ENCODE measurements around the gene CDK4.

The CDK4 gene

DNA sequence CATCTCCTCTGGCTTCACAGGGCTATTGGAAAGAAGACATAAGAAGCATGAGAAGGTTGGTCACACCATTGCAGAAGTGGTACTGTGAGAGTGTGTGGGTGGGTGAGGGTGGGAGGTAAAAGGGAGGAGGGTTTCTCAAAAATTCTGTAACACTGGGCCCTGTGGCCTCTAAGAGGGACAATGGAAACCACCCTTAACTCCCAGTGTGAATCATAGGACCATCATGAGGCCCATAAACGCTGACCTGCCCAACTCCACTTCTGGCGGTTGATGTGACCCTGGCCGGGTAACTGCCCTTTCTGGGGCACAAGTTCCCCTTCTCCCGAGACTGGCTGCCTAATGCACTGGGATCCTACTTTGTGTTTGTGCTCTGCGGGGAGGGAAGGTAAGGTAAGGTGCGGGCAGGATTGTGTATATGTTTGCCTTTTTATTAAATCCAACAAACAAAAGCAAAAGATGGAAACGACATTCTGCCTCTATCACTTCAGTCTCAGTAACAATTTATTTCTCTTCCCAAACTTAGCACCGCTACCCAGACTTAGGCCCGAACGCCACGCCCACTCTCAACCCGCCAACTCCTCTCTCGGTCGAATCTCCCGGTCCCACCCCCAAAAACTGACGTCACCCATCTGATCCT, 19.2 kb upstream of the CDK4 start:
- peak; percentile 92 for DNase-seq

DNA sequence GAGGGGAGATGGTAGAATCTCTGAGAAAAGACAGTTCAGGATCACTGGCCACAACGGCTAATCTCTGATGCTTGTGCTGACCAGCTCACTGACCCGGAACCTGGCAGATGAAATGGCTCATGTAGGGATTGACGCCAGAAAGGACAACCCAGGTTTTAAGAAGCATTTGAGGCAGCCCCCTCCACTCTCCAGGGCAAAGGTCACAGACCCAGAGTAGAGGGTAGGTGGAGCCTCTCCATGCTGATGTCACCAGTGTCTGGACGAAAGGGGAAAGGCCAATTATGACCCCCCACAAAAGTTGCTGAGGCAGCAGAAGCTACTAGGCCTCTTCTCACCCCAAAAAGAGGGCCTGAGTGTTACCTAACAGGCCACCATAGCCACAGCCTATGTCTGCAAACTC, 18.6 kb upstream of the CDK4 start:
- DNase-seq: no peak

DNA sequence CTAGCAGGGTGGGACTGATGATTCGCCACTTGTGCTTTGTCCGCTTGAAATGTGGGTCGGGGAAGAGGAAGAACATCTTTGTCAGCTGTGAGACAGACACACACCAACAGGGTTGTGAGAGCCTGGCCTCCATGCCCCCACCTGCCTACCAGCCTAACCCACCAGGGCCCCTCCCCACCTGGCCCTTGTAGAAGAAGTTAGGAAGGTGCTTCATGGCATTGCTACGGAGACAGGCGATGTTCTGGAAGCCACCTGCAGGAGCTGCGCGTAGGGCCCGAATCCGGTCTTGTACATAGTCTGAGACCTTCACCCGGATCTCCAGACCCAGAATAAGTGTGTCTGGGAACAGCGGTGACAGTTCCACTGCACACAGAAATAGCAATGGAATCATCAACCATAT, 17.5 kb upstream of the CDK4 start:
- DNase-seq: no peak

- DNase-seq: no peak
Observed at GRCh38 chr12:57767876-57768275, 15.8 kb upstream of the CDK4 start.

DNA sequence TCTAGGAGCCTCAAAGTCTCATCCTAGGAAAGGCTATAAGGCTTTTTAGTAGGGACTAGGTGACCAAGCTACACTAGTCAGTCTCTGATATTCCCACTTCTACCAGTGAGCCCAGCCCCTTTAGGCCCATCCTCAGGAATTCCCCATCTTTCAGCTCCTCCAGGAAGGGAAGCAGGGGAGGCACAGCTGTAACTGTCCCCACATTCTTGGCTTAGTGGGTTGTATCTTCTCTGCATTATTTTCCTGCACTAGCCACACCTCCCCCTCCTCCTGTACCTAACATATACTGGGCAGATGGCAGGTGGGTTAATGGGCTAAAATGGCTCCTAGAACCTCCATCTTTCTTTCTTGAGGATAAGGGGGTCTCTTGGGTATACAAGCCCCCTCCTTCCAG, 15.2 kb upstream of the CDK4 start:
- no peak for DNase-seq

- peak; percentile 44 for DNase-seq
Observed at GRCh38 chr12:57766464-57767304, 14.6 kb upstream of the CDK4 start, which contains the start of gene CYP27B1. CYP27B1 (minus strand) TSS chr12:57767078; CDS start chr12:57767041, 37 bp downstream.

DNA sequence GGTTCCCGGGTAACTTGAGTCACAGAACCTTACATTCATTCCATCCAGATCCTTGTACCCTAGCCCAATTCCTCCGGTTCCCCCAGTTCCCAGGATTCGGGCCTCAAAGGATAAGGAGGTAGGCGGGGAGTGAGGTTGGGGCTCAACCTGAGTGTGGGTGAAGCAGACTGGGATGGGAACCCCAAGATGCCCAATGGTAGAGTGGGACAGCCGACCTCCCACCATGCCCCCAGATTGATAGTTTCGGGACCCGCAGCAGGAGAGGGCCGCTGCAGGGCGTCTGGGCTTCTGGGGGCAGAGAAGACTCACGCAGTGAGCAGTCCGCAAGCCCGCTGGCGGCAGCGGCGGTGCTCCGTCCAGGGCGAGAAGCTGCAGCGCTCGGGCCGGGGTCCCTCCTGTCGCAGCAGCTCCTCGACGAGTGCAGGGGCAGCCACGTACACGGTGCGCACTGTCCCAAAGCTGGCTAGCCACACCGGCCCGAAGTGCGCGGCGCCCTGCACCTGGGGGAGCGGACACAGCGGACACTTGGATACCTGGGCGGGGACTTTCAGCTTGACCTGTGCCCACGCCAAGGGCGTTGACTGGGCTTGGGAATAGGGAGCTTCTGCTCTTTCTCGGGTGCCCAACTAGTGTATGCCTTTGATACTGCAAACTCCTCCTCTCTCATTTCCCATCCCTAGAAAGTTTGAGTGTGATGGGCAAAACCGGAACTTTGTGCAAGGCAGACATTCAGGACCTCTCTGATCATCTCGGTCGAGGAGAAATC, 13.8 kb upstream of the CDK4 start:
- no peak for DNase-seq

DNA sequence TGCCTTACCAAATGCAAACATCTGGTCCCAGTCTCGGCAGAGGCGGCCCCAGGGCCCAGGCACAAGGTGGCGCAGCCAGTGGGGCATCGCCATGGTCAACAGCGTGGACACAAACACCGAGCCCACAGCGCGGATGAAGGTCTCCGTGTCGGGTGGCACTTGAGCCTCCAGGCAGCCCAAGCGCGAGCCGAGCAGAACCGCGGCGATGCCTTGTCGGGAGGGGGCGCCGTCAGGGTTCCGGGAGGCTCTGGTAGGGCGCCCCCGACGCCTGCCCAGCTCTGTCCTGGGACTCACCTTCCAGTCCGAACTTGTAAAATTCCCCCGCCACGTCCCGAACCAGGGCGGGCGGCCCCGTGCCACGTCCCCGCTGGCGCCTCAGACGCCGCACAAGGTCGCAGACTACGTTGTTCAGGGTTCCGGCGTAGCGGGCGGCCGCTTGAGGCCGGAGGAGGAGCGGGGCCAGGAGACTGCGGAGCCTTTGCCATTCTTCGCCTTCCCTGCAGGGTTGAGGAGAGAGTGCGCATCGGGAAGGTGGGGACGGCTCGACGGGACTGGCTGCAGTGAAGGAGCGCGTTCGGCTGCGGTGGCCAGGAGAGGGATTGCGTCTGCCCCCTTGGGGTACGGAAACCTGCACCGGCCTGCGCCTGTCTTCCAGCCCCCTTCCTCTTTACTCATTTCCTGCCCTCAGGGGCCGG, 13.0 kb upstream of the CDK4 start:
- DNase-seq: no peak

- DNase-seq: no peak
Observed at GRCh38 chr12:57764662-57765002, 12.5 kb upstream of the CDK4 start.

- DNase-seq: no peak
Observed at GRCh38 chr12:57763881-57764661, 12.0 kb upstream of the CDK4 start.

DNA sequence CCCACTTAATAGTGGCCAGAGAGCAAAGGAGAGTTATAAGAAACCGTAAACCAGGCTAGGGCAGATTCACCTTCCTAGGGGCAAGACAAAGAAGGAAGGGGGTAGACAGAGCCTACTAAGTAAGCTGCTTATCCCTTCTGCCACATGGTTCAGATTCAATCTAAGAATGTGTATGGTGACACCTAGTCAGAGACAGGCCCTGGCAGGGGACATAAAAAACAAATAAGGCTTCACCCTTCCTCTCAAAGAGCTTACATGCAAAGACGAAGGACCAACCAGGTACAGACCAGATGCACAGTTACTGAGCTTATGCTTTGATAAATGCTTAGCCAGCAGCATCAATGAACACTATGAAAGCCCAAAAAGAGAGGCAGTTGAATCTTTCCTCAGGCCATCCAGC, 10.4 kb upstream of the CDK4 start:
- no peak for DNase-seq

GRCh38 chr12:57761391-57761998, 9.4 kb upstream of the CDK4 start:
- no peak for DNase-seq

DNA sequence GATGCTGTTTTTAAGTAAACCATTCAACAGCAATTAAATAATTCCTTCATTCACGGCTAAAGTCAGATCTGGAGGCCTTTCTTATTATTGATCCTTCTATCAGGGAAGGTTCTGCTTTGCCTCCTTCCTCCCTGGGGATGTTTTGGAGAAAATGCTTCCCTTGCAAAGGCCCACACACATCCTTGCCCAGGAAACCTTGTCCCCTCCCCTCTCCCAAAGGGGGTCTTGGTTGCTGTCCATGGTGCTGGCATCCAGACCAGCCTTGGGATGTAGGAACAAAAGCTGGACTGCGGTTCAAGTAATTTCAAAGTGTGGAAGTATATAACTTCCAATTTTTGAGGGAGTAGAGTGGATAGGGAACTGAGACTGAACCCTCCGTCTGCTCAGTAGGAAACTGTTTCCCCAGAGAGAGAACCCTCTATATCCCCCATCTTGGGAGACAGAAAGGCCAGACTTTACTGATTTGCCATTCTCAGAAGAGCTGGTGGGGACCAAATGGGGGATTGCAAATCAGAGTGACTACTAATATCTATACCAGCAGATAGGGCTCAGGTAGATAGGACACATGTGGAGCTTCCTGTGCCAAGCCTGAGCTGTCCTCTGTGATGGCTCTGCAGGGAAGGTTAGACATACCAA, 8.4 kb upstream of the CDK4 start:
- DNase-seq: no peak

DNA sequence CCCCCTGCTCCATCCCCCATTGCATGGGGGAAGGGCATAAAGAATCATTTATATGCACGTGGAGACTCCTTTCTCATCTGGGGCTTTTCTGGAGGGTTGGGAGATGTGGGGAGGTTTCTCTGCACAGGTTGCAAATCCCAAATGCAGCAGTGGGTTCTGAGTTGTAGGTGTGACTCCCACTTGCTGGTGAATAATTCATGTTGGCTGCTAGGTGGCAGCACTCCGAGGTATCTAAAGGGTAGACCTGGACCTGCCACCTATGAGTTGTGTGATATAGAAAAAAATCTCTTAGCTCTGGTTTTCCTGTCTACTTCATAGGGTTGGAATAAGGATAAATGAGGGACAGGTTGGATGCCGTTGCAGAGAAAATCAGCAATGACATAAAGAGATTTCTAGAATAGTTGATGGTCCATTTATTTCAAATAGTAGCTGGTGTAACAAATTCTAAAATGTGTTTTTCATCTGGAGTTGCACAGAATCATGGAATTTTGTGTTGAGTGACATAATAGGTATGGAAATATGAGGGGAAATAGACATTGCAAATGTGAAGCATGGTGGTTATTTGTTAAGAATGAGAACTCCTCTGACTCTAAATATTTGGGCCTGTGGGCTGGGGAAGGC, 7.4 kb upstream of the CDK4 start:
- no peak for DNase-seq

DNA sequence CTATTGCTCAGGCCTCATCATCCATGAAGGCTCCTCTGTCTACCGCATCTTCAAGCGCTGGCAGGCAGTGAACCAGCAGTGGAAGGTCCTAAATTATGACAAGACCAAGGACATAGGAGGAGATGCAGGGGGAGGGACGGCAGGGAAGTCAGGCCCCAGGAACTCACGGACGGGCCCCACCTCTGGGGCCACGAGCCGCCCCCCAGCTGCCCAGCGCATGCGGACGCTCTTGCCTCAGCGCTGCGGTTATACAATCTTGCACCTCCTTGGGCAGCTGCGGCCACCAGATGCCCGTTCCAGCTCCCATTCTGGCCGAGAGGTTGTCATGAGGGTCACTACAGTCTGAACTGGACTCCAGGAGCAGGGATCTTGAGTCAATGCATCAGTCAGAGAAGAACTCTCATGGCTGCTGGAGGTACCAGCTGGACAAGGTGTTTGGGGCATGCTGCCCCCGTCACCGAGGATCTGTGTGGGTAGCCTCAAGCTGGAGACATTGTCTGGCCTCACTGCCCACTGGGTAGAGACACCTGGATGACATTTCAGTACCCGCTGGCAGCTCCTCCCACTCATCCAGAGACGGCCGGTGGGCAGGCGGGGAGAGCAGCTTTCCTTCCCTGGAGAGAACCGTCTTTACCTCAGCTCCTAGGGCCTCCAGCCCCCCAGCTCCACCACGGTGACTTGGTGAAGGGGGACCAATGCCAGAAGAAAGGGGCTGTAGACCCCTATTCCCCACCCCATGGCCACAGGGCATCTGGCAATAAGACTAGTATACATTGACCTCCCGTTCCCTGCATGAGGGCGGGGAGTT, 6.6 kb upstream of the CDK4 start:
- DNase-seq: no peak

DNA sequence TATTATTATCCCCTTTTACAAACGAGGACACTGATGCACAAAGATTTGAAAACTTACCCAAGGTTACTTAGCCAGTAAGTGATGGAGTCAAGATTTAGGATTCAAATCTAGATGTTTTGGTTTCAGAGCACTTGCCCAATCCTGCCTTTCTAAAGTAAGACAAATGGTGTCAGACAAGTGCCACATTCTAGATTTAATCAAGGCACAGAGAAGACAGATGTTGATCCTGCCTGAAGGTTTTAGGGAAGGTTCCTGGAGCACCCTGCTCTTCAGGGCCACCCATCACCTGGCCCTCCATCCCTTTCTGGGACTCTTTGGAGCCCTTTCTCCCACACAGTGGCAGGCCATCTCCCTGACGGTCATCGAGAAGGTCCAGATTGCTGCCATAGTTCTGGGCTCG, 5.7 kb upstream of the CDK4 start:
- no peak for DNase-seq

GRCh38 chr12:57756406-57757341, 4.6 kb upstream of the CDK4 start:
- no peak for DNase-seq

DNA sequence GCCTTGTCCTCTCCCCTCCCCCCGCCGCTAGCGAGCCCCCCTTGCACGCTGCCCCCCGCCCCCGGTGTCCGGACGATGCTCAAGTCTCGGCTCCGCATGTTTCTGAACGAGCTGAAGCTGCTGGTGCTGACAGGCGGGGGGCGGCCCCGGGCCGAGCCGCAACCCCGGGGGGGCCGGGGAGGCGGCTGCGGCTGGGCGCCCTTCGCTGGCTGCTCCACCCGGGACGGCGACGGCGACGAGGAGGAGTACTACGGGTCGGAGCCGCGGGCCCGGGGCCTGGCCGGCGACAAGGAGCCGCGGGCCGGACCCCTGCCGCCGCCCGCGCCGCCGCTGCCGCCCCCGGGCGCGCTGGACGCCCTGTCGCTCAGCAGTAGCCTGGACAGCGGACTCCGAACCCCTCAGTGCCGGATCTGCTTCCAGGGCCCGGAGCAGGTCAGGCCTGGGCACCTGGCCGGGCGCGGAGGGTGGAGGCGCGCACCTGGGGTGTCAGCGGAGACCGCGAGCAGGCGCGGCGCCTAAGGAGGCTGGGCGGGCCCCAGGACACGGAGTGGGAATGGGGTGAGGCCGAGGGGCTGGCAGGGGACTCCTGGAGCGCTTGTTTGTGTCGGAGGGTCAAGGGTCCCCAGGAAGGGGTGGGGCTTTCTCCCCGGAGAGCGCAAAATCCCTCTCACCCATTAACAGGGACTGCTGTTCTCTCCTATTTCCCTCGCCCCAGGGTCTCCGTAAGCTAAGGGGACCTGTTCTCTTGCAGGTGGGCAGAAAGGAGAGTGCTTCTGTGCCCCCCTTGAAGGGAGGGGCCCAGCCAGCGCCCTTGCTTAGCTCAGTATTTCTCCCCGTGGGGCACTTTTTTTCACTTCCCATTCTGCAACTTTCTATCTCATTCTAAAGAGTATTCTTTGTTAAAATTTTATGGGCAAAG, 3.6 kb upstream of the CDK4 start:
- DNase-seq: no peak
